Tibial nerve (tissue), 4 donors: ENCODE data around the gene FYCO1.

ENCODE experiments used
- EP300 ChIP-seq, 2 donors: sonication (generic); formaldehyde crosslinking; IDR thresholded peaks; one replicate each; pipeline ENCODE4 v1.6.1; 2017; ENCODE audit warnings: antibody characterized with exemption in 2 of 2, mild to moderate bottlenecking in 1 of 2
- TF ChIP-seq, protein P1 (sequence below), 5 experiments: fragments of 200-600 bp in 3 of 5; fragments of 450-650 bp in 2 of 5; sonication (generic) in 3 of 5; IDR thresholded peaks; one replicate each; pipeline ENCODE4 v1.5.1; 2016 to 2019; ENCODE audit warnings: antibody characterized with exemption in 5 of 5, mild to moderate bottlenecking in 3 of 5, moderate library complexity in 2 of 5

DNA sequence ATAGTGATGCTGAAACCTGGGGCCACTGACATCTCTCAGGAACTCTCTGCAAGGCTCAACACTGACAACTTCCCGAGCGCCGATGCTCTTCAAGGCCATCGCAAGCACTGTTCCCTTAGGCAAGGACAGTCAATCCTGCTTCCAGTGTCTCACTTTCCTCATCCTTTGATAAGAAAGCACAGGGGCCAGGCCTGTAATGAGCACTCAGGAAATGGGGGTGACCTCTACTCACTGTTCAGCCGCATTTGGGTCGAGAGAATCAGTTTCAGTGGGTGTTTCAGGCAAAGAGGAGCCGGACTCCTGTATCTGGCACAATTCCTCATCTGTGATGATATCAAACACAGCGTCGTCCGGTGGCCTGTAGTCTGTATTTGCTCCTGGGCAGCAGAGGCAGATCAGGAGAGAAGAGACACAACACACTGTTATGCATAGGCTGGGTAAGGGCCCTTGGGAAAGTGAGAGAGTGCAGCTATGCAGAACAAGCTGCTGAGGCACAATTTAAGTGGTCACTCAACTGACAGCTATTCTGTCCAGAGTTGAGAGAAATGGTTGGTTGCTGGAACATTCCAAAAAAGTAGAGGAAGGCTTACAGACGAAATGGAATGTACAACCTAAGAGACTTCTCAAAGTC lies 40.5 kb downstream of the FYCO1 start:
- TF ChIP-seq EP300 (IDR thresholded peaks at IDR 0.05), result no peak
- TF ChIP-seq, protein P1, sequence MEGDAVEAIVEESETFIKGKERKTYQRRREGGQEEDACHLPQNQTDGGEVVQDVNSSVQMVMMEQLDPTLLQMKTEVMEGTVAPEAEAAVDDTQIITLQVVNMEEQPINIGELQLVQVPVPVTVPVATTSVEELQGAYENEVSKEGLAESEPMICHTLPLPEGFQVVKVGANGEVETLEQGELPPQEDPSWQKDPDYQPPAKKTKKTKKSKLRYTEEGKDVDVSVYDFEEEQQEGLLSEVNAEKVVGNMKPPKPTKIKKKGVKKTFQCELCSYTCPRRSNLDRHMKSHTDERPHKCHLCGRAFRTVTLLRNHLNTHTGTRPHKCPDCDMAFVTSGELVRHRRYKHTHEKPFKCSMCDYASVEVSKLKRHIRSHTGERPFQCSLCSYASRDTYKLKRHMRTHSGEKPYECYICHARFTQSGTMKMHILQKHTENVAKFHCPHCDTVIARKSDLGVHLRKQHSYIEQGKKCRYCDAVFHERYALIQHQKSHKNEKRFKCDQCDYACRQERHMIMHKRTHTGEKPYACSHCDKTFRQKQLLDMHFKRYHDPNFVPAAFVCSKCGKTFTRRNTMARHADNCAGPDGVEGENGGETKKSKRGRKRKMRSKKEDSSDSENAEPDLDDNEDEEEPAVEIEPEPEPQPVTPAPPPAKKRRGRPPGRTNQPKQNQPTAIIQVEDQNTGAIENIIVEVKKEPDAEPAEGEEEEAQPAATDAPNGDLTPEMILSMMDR (IDR thresholded peaks at IDR 0.05), result no peak
